NAMALWA (cell line): ENCODE data around the gene RAB28.
A peak's percentile ranks its signal among the peaks of the same experiment; 100 is the strongest.

ENCODE experiments used
- DNase-seq: peaks from one replicate; pipeline ENCODE4 v3.0.0-alpha.2; 2015; ENCODE audit warnings: low spot score

RAB28 gene

DNA sequence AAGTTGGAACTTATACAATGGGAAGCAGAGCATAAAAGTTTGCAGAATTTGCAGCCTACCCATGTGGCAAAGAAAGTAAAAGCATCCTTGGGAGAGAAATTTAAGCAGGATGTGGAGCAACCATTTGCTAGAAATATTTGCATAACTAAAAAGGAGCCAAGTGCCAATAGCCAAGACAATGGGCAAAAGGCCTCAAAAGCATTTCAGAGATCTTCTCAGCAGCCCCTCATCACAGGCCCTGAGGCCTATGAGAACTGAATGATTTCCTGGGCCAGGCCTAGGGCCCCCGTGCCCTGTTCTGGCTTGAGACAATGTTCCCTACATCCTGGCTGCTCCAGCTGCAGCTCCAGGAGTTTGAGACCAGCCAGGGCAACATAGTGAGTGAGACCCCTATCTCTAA, 25.3 kb upstream of the RAB28 start:
- DNase-seq: no peak

DNA sequence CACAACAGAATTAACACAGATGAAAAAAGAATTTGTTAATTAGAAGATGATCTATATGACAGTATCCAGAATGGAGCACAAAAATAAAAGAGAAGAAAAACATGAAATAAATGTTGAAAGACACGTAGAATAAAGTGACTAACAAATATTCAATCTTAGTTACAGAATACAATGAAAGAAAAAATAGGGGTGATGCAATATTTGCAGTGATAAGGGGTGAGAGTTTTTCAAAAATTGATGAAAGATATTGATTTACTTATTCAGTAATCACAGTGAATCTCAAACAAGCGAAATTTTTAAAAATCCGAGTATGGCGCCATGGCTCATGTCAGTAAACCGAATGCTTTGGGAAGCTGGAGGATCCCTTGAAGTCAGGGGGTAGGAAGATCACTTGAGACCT, 20.2 kb upstream of the RAB28 start:
- DNase-seq: no peak

DNA sequence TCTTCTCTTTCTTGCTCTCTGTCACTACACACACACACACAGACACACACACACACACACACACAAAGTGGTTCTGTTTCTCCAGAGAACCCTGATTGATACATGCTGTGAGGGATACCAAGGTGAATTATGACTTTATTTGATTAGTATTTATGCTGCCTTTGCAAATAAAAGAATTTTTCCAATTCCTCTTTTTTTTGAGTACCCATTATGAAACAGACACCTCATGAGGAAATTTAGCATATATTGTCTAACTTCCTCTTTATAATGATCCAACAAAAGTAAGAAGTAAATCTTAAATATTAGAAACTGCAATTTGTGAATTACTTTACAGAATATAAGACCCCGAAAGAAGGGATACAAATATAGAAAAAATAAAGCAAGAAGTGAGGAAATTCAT, 14.3 kb upstream of the RAB28 start:
- no peak for DNase-seq

DNA sequence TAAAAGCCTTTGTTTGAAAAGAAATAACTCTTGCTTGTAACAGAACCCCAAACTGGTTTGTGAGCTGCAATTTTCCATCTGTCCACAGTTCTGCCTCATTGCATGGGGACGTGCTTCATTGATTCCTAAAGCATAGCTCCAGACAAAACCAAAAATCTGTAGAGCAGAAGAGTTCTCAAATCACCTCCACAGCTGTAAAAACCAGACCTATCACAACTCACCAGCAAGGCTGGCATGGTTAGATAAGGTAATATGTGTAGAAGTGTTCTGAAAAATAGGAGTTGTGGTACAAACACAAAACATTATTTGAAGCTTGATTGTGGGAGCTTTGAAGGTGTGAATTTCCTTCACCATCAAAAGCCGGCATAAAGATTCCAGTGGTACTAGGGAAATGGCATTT, 12.5 kb upstream of the RAB28 start:
- no peak for DNase-seq

DNA sequence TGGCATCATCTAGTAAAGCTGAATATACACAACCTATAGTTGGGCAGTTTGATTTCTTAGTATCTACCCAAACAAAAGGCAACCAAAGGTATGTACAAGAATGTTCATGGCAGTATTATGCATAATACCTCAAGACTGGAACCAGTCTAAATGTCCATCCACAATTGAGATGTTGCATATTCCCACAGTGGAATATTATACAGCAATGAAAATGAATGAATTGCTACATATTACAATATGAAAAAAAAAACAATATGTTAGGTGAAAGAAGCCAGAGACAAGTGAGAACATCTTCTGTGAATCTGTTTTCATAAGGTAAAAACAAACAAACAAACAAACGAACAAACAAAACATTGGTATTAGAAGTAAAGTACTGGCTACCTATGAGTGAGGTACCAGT, 11.6 kb upstream of the RAB28 start:
- DNase-seq: no peak

DNA sequence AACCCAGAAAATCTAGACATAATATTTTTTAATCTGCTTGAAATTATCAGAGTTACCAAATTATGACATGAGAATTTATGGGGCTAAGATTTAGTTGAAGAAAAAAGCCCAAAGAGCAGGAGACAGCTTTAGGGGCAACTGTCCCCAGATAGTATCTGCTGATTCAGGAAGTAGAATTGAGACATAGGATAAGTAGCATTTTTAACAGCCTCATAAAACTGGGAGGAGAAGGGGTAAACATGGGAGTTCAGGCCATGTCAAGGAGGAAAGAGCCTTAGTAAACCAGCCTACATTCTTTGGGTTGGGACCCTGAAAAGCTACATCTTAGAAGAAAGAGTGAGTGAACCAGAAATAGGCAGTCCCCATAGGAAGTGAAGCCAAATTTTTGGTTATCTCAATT, 9.7 kb upstream of the RAB28 start:
- no peak for DNase-seq

DNA sequence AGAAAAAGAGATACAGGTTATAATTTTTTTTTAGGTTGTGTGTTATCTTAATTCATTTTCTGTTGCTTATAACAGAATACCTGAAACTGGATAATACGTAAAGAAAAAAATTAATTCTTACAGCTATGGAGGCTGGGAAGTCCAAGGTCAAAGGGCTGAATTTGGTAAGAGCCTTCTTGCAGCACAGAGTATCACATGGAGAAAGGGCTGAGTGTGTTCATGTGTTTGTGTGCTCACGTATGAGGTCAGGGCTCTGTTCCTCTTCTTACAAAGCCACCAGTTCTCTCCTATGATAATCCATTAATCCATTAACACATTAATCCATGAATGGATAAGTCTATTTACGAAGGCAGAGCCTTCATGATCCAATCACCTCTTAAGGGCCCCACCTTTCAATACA, 8.6 kb upstream of the RAB28 start:
- DNase-seq: no peak

DNA sequence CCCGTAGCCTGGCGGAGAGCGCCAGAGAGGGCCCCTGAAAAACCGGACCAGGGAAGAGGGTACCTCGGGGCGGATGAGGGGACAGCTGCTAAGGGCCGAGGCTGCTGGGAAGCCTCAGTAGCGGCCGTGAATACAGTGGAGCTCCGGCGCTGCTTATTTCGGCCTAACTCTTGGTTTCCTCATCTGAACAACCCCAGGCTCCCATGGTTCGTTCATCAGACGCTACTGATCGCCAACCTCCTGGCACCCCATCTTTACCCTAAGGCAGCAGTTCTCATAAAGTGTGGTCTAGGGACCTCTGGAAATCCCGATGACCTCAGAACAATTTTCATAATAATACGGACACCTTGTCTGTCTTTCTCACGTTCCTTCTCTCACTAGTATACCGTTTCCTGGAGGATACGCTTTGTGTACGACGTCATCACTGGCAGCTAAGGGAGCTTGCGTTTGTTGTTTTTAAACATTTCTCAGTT, 645 bp upstream of the RAB28 start:
- DNase-seq: no peak

GRCh38 chr4:13483768-13484121, 395 bp downstream of the RAB28 start:
- no peak for DNase-seq

DNA sequence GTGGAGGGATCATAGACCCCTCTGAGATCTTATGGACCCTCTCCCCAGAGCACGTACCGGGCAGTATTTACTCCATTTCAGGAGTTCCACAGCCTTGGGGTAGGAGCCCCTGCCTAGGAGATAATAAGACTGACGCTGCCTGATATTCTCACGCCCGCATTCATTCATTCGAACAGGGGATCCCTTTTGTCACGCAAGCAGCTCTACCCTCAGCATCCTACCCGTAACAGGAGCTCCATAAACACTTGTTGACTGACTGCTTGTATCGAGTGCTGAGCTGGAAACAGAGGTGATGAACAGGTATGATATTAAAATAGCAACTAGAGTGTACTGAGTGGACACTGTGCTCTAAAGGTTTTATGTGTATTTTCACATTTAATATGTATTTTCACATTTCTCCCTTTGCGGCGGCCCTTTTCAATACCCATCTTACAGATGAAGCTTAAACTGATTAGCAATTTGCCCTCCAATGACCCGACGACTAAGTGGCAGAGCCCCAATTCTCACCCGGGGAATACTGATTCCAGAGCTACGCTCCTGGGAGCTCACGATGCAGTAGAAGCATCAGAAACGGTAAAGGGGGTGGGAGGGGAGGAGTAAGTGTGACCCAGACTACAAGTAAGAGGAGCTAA, 888 bp downstream of the RAB28 start:
- peak; percentile 48 for DNase-seq

- no peak for DNase-seq
Measured at GRCh38 chr4:13481569-13481968, 2.6 kb downstream of the RAB28 start.

- no peak for DNase-seq
Measured at GRCh38 chr4:13478707-13479106, 5.4 kb downstream of the RAB28 start.

GRCh38 chr4:13478131-13478530, 6.0 kb downstream of the RAB28 start:
- DNase-seq: no peak

- DNase-seq: no peak
Measured at GRCh38 chr4:13476915-13477314, 7.2 kb downstream of the RAB28 start.

DNA sequence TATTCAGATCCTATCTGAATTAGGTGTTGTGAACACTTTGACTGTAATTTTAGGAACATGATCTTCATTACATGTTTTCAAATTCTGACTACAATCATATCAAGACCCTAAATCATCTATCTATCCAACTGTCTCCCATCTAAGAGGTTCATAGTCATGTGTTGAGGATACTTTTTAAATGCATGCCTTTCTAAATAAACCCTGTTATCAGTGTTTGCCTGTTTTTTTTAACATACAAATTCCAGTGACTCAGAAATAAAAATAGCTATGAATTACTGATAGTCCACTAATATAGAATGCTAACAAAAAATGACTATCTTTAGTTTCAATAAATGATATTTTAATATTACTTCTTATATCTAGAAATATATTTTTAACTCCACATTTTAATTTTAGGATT, 8.0 kb downstream of the RAB28 start:
- no peak for DNase-seq

DNA sequence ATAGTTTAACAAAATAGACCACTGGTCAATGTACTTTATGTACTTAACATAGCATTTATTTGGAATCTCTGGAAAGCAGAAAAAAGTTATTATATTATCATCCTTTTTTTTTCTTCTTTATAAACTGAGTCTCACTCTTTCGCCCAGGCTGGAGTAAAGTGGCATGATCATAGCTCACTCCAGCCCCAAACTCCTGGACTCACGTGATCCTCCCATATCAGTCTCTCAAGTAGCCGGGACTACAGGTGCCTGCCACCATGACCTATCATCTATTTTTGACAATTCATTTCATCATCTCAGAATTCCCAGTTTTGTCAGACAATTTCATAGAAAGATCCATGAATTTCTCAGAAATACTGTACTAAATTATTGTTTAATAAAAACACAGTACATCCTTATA, 12.7 kb downstream of the RAB28 start:
- DNase-seq: no peak

DNA sequence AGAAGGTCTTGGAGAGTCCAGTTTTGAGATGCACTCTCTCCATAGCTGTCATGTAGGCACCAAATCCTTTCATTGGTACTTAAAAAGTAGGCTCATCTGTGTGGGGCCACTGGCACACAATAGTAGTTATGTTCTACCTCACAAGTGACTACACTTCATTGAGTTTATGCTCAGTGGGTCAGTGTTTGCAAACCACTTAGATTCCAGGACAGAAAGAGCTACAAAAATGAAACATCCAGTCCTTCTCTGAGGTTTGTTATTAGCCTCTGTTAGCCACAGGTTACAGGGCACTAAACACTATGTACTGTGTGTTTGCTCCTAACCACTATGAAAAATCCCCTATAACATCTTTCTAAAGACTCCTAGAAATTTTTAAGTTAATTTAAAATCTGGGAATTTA, 13.8 kb downstream of the RAB28 start:
- no peak for DNase-seq

DNA sequence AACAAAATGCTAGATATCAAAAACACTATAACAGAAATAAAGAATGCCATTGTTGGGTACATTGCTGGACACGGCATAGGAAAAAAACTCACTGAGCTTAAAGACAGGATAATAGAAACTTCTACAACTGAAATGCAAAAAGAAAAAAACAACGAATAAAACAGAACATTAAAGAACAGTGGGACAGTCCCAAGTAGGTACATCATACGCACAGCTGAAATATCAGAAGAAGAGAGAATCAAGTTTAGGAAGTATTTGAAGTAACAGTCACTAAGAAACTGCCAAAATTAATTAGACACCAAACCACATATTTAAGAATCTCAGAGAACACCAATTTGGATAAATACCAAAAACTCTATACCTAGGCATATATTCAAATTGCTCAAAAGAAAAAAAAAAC, 19.2 kb downstream of the RAB28 start:
- no peak for DNase-seq

- no peak for DNase-seq
Measured at GRCh38 chr4:13464543-13464942, 19.6 kb downstream of the RAB28 start.

- no peak for DNase-seq
Measured at GRCh38 chr4:13461191-13461905, 22.8 kb downstream of the RAB28 start.

DNA sequence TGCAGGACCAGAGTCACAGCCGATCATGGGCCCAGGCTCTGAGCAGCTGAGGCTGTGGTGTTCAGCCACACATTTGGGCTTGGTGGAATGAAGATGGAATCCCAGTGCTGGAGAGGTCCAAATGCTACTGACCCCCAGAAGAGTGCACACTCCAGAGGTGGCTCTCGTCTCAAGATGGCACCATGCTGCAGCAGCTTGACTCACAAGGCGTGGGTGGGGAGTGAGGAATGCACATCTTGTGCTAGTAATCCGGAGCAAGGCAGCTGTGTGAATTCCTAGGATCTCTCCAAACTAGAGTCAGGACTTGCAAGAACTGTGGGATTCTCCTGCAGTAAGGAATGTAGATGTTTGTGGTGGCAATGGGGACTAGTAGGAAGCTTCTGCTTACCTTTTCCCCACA, 28.7 kb downstream of the RAB28 start:
- DNase-seq: no peak

- no peak for DNase-seq
Measured at GRCh38 chr4:13454786-13455185, 29.4 kb downstream of the RAB28 start.

DNA sequence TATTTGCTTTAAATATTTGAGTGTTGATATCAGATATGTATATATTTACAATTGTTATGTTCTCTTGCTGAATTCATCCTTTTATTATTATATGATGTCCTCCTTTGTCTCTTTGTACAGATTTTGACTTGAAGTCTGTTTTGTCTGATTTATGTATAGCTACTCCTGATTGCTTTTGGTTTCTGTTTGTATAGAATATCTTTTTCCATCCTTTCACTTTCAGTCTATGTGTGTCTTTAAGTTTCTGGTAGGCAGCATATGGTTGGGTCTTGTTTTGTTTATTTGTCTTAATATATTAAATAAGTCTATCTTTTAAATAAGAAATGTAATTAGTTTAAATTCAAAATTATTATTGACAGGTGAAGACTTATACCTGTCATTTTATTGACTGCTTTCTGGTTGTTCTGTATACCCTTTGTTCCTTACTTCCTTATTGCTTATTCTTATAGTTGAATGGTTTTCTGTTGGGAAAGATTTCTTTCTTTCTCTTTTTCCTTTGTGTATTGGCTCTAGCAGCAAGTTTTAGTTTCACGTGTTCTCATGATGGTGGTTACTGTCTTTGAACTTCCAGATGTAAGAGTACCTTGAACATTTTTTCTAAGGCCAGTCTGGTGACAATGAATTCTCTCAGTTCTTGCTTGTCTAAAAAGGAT, 31.1 kb downstream of the RAB28 start:
- peak; percentile 15 for DNase-seq

DNA sequence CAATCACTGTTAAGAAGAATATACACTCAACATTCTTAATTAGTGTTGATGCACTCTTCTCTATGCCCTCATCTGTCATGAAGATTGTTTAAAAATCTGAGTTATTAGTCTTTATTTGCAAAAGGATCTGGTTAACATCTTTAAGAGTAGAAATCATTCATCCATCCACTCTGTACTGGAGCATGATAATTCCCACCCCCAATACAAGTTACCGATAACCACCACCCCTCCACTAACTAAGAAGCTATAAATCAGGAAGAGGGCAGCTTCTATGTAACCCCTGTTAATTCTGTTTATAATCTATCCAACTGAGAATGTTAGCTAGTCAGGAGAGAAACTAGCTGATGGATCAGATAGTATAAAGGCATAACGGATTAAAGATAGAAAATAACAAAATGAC, 34.5 kb downstream of the RAB28 start:
- no peak for DNase-seq
